ENCODE measurements around the gene MAP1LC3B2.

DNA sequence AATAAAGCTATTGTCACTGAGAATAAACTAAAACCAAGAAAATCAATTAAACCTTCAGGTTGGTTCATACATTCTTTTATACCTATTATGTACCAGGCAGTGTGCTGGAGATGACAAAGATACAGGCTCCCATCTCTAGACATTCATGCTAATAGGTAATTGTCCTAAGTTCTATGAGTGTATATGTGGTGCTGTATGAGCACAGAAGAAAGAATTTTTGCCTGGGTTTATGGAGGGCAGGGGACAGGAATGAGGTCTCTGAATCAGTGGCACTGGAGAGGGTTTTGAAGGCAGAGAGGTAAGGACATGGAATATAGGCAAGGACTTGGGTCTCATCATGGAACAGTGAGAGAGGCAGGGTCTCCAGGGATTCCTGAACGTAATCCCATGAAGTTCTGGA, 38.7 kb downstream of the MAP1LC3B2 start:
- TF ChIP-seq, protein P1, sequence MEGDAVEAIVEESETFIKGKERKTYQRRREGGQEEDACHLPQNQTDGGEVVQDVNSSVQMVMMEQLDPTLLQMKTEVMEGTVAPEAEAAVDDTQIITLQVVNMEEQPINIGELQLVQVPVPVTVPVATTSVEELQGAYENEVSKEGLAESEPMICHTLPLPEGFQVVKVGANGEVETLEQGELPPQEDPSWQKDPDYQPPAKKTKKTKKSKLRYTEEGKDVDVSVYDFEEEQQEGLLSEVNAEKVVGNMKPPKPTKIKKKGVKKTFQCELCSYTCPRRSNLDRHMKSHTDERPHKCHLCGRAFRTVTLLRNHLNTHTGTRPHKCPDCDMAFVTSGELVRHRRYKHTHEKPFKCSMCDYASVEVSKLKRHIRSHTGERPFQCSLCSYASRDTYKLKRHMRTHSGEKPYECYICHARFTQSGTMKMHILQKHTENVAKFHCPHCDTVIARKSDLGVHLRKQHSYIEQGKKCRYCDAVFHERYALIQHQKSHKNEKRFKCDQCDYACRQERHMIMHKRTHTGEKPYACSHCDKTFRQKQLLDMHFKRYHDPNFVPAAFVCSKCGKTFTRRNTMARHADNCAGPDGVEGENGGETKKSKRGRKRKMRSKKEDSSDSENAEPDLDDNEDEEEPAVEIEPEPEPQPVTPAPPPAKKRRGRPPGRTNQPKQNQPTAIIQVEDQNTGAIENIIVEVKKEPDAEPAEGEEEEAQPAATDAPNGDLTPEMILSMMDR (IDR thresholded peaks at IDR 0.05), result no peak
- no peak for TF ChIP-seq EP300 (IDR thresholded peaks at IDR 0.05; ENCODE audit: low read depth)
- no peak for TF ChIP-seq POLR2A (IDR thresholded peaks at IDR 0.05)
- TF ChIP-seq POLR2AphosphoS5 (IDR thresholded peaks at IDR 0.05), result no peak
